ENCODE measurements around the gene MALT1. TPM values are rescaled to one million over a fixed set of nuclear protein-coding genes. Genes with fewer than 3 reads are reported as not detected.

MALT1 gene
- total RNA-seq, 4 donors from 2014 or later: 40.1 to 48.9 (median 44.4) TPM

- intact Hi-C loops (cut with DNase I; ENCODE audit: low total_unique reads): no loop called here
- no peak overlapping the region for H3K4me3 ChIP-seq (ENCODE audit: low read depth, poor library complexity, severe bottlenecking)
- 69 to 75% methylated on average over 2 to 3 of the region's 3 CpGs for WGBS, 2 donors
- no peak for DNase-seq (ENCODE audit: low spot score in 2 of 2)
- no peak for TF ChIP-seq POLR2A (IDR thresholded peaks at IDR 0.05)
- no peak for TF ChIP-seq CTCF (IDR thresholded peaks at IDR 0.05)
These were observed 117.2 kb downstream of the MALT1 start for GRCh38 chr18:58788470-58788869.

GRCh38 chr18:58788971-58789875 is 118.0 kb downstream of the MALT1 start:
- DNase-seq (ENCODE audit: low spot score in 2 of 2): no peak
- H3K4me3 ChIP-seq (ENCODE audit: low read depth, poor library complexity, severe bottlenecking): no peak overlapping the region
- intact Hi-C loops (cut with DNase I; ENCODE audit: low total_unique reads): no loop called here
- no peak for TF ChIP-seq POLR2A (IDR thresholded peaks at IDR 0.05)
- no peak for TF ChIP-seq CTCF (IDR thresholded peaks at IDR 0.05)
- WGBS, 2 donors: 58 to 64% methylated on average over 11 of the region's 11 CpGs

- WGBS, 2 donors: 73 to 80% methylated on average over 5 of the region's 5 CpGs
- H3K4me3 ChIP-seq (ENCODE audit: low read depth, poor library complexity, severe bottlenecking): no peak overlapping the region
- TF ChIP-seq POLR2A (IDR thresholded peaks at IDR 0.05): no peak
- TF ChIP-seq CTCF (IDR thresholded peaks at IDR 0.05): no peak
- intact Hi-C loops (cut with DNase I; ENCODE audit: low total_unique reads): no loop called here
- no peak for DNase-seq (ENCODE audit: low spot score in 2 of 2)
These were observed 118.6 kb downstream of the MALT1 start for GRCh38 chr18:58789876-58790240.

- 85 to 86% methylated on average over 7 of the region's 7 CpGs for WGBS, 2 donors
- intact Hi-C loops (cut with DNase I; ENCODE audit: low total_unique reads): no loop called here
- no peak for DNase-seq (ENCODE audit: low spot score in 2 of 2)
- TF ChIP-seq POLR2A (IDR thresholded peaks at IDR 0.05) (no peak), CTCF (IDR thresholded peaks at IDR 0.05) (no peak)
- H3K4me3 ChIP-seq (ENCODE audit: low read depth, poor library complexity, severe bottlenecking): no peak overlapping the region
These were observed 120.8 kb downstream of the MALT1 start for GRCh38 chr18:58792086-58792485.

GRCh38 chr18:58793361-58793760 is 122.1 kb downstream of the MALT1 start:
- WGBS, 2 donors: 45 to 46% methylated on average over 1 of the region's 1 CpG
- intact Hi-C loops (cut with DNase I; ENCODE audit: low total_unique reads): no loop called here
- DNase-seq (ENCODE audit: low spot score in 2 of 2): no peak
- TF ChIP-seq CTCF (IDR thresholded peaks at IDR 0.05): no peak
- no peak for TF ChIP-seq POLR2A (IDR thresholded peaks at IDR 0.05)
- H3K4me3 ChIP-seq (ENCODE audit: low read depth, poor library complexity, severe bottlenecking): no peak overlapping the region

Data from lower leg skin (tissue), 4 donors.